Effector memory CD4-positive, alpha-beta T cell (primary cell): ENCODE measurements around the gene FRS2.

Source experiments
- DNase-seq, 3 donors: peaks; one replicate each; pipeline ENCODE4 v3.0.0-alpha.2; 2020
- H3K27ac ChIP-seq: 2 replicates; pipeline ENCODE4 v1.7.0; 2013; ENCODE audit warnings: mild to moderate bottlenecking, low read length, moderate library complexity; ENCODE audit not compliant: insufficient read depth, poor library complexity, severe bottlenecking
- H3K27me3 ChIP-seq: replicated peaks from 2 replicates; pipeline ENCODE4 v1.7.0; 2013; ENCODE audit warnings: mild to moderate bottlenecking, low read length; ENCODE audit not compliant: insufficient read depth, control insufficient read depth, poor library complexity, severe bottlenecking
- H3K36me3 ChIP-seq: 2 replicates; pipeline ENCODE4 v1.7.0; 2013; ENCODE audit warnings: mild to moderate bottlenecking, low read length, moderate library complexity; ENCODE audit not compliant: control insufficient read depth, insufficient read depth
- H3K4me1 ChIP-seq: 2 replicates; pipeline ENCODE4 v1.7.0; 2013; ENCODE audit warnings: low read length, mild to moderate bottlenecking; ENCODE audit not compliant: control insufficient read depth, insufficient read depth, poor library complexity, severe bottlenecking
- H3K4me3 ChIP-seq: 2 replicates; pipeline ENCODE4 v1.7.0; 2013; ENCODE audit warnings: low read length, low read depth, mild to moderate bottlenecking; ENCODE audit not compliant: insufficient read depth, poor library complexity, severe bottlenecking
- H3K9me3 ChIP-seq: 2 replicates; pipeline ENCODE4 v1.7.0; 2013; ENCODE audit warnings: mild to moderate bottlenecking, low read length, moderate library complexity; ENCODE audit not compliant: control insufficient read depth

The FRS2 gene

GRCh38 chr12:69575346-69575745, 105.2 kb downstream of the FRS2 start:
- H3K36me3 ChIP-seq = peaks cover 22% of the 10 kb centered on the region
- no peak overlapping the region for H3K4me3 ChIP-seq
- DNase-seq = no peak

GRCh38 chr12:69578283-69578682, 108.1 kb downstream of the FRS2 start:
- no peak for DNase-seq
- H3K27me3 ChIP-seq = no peaks in the 10 kb centered on the region
- H3K27ac ChIP-seq = no peak overlapping the region
- no peaks in the 10 kb centered on the region for H3K4me1 ChIP-seq
- no peak overlapping the region for H3K4me3 ChIP-seq
- H3K9me3 ChIP-seq = no peaks in the 10 kb centered on the region
- H3K36me3 ChIP-seq = peaks cover 11% of the 10 kb centered on the region

More at GRCh38 chr12:69575346-69575745, 105.2 kb downstream of the FRS2 start:
- no peaks in the 10 kb centered on the region for H3K27me3 ChIP-seq
- no peak overlapping the region for H3K27ac ChIP-seq
- H3K4me1 ChIP-seq = no peaks in the 10 kb centered on the region
- H3K9me3 ChIP-seq = no peaks in the 10 kb centered on the region

- H3K36me3 ChIP-seq = peaks cover 8% of the 10 kb centered on the region
- no peaks in the 10 kb centered on the region for H3K27me3 ChIP-seq
- H3K4me3 ChIP-seq = no peak overlapping the region
- DNase-seq = no peak
- H3K27ac ChIP-seq = no peak overlapping the region
- H3K4me1 ChIP-seq = no peaks in the 10 kb centered on the region
- H3K9me3 ChIP-seq = no peaks in the 10 kb centered on the region
These were observed 108.8 kb downstream of the FRS2 start for GRCh38 chr12:69579029-69579428.

GRCh38 chr12:69580074-69580473, 109.9 kb downstream of the FRS2 start:
- Histone ChIP-seq H3K36me3 (peaks cover 3% of the 10 kb centered on the region), H3K27me3 (no peaks in the 10 kb centered on the region), H3K4me3 (no peak overlapping the region), H3K27ac (no peak overlapping the region), H3K4me1 (no peaks in the 10 kb centered on the region), H3K9me3 (no peaks in the 10 kb centered on the region)
- DNase-seq = no peak

GRCh38 chr12:69583203-69583602, 113.0 kb downstream of the FRS2 start:
- H3K9me3 ChIP-seq = no peaks in the 10 kb centered on the region
- no peak for DNase-seq
- no peak overlapping the region for H3K4me3 ChIP-seq
- no peaks in the 10 kb centered on the region for H3K4me1 ChIP-seq
- peaks cover 11% of the 10 kb centered on the region for H3K36me3 ChIP-seq
- no peaks in the 10 kb centered on the region for H3K27me3 ChIP-seq
- no peak overlapping the region for H3K27ac ChIP-seq

GRCh38 chr12:69585189-69586062, 115.2 kb downstream of the FRS2 start, which contains the start of gene CCT2:
TSS of gene CCT2 (plus strand) at chr12:69585459. CDS start at chr12:69585522, 63 bp downstream.
- peak within 1 kb of the TSS; percentile 93 for H3K27ac ChIP-seq
- no peaks in the 10 kb centered on the region for H3K9me3 ChIP-seq
- peak within 1 kb of the TSS; percentile 100 for H3K4me3 ChIP-seq
- no peaks in the 10 kb centered on the region for H3K27me3 ChIP-seq
- no peaks in the 10 kb centered on the region for H3K4me1 ChIP-seq
- DNase-seq = peak; percentile 91 to 94 (median 92)
- peaks cover 33% of the 10 kb centered on the region for H3K36me3 ChIP-seq

GRCh38 chr12:69588527-69588926, 118.3 kb downstream of the FRS2 start:
- no peak for DNase-seq
- Histone ChIP-seq H3K9me3 (no peaks in the 10 kb centered on the region), H3K36me3 (peaks cover 56% of the 10 kb centered on the region), H3K4me3 (no peak overlapping the region), H3K4me1 (no peaks in the 10 kb centered on the region), H3K27ac (no peak overlapping the region), H3K27me3 (no peaks in the 10 kb centered on the region)

GRCh38 chr12:69589082-69589481, 118.9 kb downstream of the FRS2 start:
- H3K4me1 ChIP-seq = no peaks in the 10 kb centered on the region
- no peaks in the 10 kb centered on the region for H3K27me3 ChIP-seq
- peaks cover 61% of the 10 kb centered on the region for H3K36me3 ChIP-seq
- H3K4me3 ChIP-seq = no peak overlapping the region
- no peak overlapping the region for H3K27ac ChIP-seq
- DNase-seq = no peak
- no peaks in the 10 kb centered on the region for H3K9me3 ChIP-seq

GRCh38 chr12:69595689-69596088, 125.5 kb downstream of the FRS2 start:
- Histone ChIP-seq H3K4me1 (no peaks in the 10 kb centered on the region), H3K36me3 (peaks cover 79% of the 10 kb centered on the region), H3K4me3 (no peak overlapping the region), H3K9me3 (no peaks in the 10 kb centered on the region), H3K27me3 (no peaks in the 10 kb centered on the region), H3K27ac (no peak overlapping the region)
- DNase-seq = no peak

- no peaks in the 10 kb centered on the region for H3K4me1 ChIP-seq
- DNase-seq = no peak
- peaks cover 84% of the 10 kb centered on the region for H3K36me3 ChIP-seq
These were observed 128.1 kb downstream of the FRS2 start for GRCh38 chr12:69598174-69598753.

More at GRCh38 chr12:69598174-69598753, 128.1 kb downstream of the FRS2 start:
- Histone ChIP-seq H3K4me3 (no peak overlapping the region), H3K9me3 (no peaks in the 10 kb centered on the region), H3K27me3 (no peaks in the 10 kb centered on the region), H3K27ac (no peak overlapping the region)
